NCI-H2081 (cell line): Measurements from ENCODE around the gene CERT1.

Experiments
- DNase-seq, 2 experiments: peaks; one replicate each; lab custom pipeline; 2025; lab: John Stamatoyannopoulos, UW

CERT1 gene

GRCh38 chr5:75473463-75473862 lies 38.0 kb downstream of the CERT1 start:
- DNase-seq, result no peak

GRCh38 chr5:75472973-75473372 lies 38.5 kb downstream of the CERT1 start:
- no peak for DNase-seq

GRCh38 chr5:75471193-75471592 lies 40.2 kb downstream of the CERT1 start:
- no peak for DNase-seq

- DNase-seq, result no peak
These were observed 42.4 kb downstream of the CERT1 start for GRCh38 chr5:75469017-75469416.

GRCh38 chr5:75468593-75468992 lies 42.8 kb downstream of the CERT1 start:
- no peak for DNase-seq

GRCh38 chr5:75466006-75466716 lies 45.3 kb downstream of the CERT1 start:
- DNase-seq, result no peak

GRCh38 chr5:75465480-75465879 lies 45.9 kb downstream of the CERT1 start:
- peak in 1 of 2 experiments; percentile 55 for DNase-seq

GRCh38 chr5:75463726-75464125 lies 47.7 kb downstream of the CERT1 start:
- DNase-seq, result no peak

- DNase-seq, result no peak
These were observed 49.8 kb downstream of the CERT1 start for GRCh38 chr5:75461679-75462078.

GRCh38 chr5:75460942-75461610 lies 50.4 kb downstream of the CERT1 start:
- peak; percentile 29 to 72 for DNase-seq

GRCh38 chr5:75460532-75460931 lies 50.9 kb downstream of the CERT1 start:
- DNase-seq, result peak in 1 of 2 experiments; percentile 20

- DNase-seq, result no peak
These were observed 53.7 kb downstream of the CERT1 start for GRCh38 chr5:75457691-75458090.

GRCh38 chr5:75457161-75457560 lies 54.3 kb downstream of the CERT1 start:
- no peak for DNase-seq

- DNase-seq, result no peak
These were observed 61.4 kb downstream of the CERT1 start for GRCh38 chr5:75450069-75450468.

- no peak for DNase-seq
These were observed 65.4 kb downstream of the CERT1 start for GRCh38 chr5:75446068-75446467.

GRCh38 chr5:75441560-75441959 lies 69.9 kb downstream of the CERT1 start:
- DNase-seq, result no peak

GRCh38 chr5:75439276-75439675 lies 72.2 kb downstream of the CERT1 start:
- DNase-seq, result no peak

GRCh38 chr5:75438722-75439121 lies 72.7 kb downstream of the CERT1 start:
- no peak for DNase-seq

- DNase-seq, result no peak
These were observed 76.3 kb downstream of the CERT1 start for GRCh38 chr5:75435096-75435495.

GRCh38 chr5:75433814-75434506 lies 77.5 kb downstream of the CERT1 start:
- no peak for DNase-seq

GRCh38 chr5:75414241-75414640 lies 97.2 kb downstream of the CERT1 start:
- DNase-seq, result no peak

GRCh38 chr5:75412111-75412990 lies 99.1 kb downstream of the CERT1 start:
- DNase-seq, result peak in 1 of 2 experiments; percentile 14
